Measurements from ENCODE around the gene CTIF.

DNA sequence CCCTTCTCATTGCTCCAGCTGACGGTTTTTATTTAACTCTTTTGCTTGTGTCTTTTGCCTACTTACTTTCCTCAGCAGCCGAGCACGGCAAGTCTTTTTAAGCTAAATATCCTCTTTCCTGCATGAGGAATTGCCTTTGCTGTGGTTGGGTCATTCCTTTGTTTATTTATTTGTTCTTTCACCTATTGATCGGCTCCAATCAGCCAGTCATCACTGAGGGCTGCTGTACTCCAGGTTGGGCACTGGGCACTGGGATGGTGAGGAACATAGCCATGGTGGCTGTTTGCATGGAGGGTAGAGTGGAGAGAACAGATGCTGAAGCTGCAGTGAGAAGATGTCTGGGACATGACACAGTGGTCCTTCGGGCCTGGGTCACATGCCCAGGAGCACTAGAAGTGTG is 105.2 kb downstream of the CTIF start:
- TF ChIP-seq CTCF (IDR thresholded peaks at IDR 0.05), result no peak
- no peak for TF ChIP-seq POLR2A (IDR thresholded peaks at IDR 0.05)

All from heart left ventricle (tissue), 13 donors.